GM11168 (cell line): ENCODE results near the gene MYCBP2.
"Not testable (repeated sequence)": the region's sequence is repeated elsewhere in the genome, so short reads cannot be mapped to it uniquely, and the experiment has no call there.

Experiments used
- in situ Hi-C: fragments of 300-500 bp; cut with MboI; formaldehyde crosslinking; loops from one replicate; pipeline ENCODE4 v1.12.0; 2022; ENCODE audit warnings: low sequenced_read_pairs; ENCODE audit not compliant: unreplicated experiment

MYCBP2 gene

DNA sequence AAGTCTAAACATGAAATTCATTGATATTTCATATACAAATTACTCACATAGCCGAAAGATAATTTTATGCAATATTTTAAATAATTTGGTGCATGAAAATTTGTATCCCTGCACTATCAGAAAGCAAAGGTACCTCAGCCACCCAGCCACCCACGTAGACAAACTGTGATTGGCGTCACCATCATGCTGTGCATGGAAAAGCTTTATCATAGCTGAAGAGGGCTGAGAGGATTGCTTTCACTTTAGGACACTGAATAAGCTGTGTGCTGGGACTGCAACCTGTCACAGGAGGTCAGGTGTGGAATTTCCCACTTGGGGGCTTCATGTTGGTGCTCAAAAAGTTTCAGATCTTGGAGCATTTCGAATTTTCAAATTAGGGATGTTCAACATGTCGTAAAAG lies 96.3 kb downstream of the MYCBP2 start:
- in situ Hi-C loops, result no loop called here

DNA sequence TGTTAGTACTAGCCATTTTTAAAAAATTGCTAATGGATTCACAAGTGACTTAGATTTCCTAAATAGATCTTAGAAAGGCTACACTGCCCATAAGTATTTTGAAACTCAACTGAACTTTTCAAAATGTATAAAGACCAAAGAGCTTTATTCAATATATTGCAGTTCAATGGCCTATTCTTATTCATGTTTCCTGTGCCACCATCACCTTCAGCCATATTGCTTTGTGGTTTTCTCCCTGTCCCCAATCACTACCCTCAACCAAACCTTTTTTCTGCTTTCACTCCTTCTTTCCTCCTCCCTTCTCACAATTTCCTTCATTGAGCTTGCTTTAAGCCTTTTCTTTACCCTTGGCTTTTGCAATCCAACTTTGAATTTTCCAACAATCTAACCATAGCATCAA lies 100.9 kb downstream of the MYCBP2 start:
- in situ Hi-C loops, result no loop called here

DNA sequence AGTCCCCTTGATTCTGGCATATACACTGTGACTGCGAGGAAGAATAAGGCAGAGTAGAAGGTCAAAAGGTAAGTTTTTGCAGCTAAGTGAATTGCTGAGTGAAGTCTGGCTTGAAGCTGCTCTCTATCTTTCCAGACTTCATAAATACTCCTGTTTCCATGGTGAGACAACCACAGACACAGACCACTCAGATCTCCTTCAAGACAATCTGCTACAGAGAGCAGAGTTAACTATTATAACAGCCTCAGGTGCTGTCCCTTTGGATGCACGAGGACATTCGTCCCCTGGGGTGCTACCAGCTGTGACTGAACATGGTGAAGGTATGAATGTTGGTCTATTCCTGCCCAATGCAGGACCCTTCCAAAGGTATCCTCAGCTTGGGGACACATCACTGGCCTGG lies 104.0 kb downstream of the MYCBP2 start:
- in situ Hi-C loops, result no loop called here

DNA sequence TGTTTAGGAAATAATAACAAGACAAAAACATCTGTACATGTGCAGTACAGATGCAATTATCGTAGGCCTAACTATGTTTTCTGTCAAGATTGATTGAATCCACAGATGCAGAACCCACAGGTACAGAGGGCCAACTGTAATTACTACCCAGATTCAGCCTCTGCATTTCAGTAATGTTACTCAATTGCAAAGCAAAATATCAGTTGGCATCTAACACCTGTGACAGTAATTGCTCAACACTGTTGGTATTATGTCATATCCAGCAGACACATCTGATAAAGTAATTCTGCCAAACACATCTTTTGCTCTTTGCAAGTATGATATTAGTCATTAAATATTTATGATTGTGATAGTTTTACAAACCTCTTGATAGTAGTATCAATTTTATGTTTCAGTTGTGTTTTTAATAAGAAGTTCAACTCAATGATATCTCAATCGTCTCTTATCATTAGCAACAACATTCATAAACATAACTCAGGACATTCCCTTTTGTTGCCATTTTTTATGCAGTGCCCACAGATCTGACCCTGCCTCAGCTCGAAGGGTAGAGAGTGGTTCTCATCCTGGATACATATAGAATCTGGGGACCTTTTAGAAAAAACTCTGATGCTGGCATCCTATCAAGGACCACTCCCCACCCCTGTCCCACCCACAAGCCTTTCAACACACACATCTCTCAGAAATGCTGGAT lies 104.7 kb downstream of the MYCBP2 start:
- in situ Hi-C loops, result no loop called here

DNA sequence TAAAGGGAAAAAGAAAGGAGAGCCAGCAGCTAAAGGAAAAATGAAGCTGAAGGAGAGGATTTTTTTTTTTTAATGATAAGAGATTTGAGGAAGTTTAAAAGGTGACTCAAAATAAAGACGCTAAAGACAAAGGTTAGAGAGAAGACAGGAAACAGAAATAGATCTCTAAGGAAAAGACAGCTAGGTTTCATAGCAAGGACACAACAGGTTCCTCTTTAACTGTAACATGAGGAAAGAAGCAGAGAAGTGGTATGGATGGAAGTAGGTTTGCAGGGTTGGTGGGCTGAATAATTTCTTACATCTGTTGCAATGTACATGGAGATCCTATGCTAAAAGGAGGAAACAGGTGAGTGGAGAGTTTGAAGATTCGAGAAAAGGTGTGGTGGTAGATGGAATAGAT lies 107.5 kb downstream of the MYCBP2 start:
- in situ Hi-C loops, result no loop called here

DNA sequence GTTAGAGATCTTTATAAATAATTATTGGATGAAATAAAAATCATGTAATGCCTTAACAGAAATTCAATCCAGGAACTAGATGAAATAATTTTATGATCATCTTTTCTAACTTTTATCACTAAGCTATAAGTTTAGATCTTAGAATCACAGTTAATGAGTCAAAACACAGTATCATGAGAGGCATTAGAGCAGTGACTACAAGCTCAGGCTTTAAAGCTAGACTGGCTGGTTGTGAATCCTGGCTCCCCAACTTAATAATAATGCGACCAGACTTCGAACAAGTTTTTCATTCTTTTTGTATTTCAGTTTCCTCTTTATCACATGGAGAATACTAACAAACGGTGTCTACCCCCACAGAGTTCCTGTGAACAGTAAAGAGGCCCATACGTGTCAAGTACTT lies 108.6 kb downstream of the MYCBP2 start:
- in situ Hi-C loops, result no loop called here

DNA sequence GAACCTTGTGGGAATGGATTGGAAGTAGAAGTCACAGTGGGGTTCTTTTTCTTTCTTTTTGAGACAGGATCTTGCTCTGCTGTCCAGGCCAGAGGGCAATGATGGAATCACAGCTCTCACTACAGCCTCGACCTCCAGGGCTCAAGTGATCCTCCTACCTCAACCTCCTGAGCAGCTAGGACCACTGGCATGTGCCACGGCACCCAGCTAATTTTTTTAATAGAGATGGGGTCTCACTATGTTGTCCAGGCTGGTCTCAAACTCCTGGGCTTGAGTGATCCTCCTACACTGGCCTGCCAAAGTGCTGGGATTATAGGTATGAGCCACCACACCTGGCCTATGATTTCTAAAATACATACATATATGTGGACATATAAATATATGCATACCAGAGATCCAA lies 111.4 kb downstream of the MYCBP2 start:
- in situ Hi-C loops, result no loop called here

DNA sequence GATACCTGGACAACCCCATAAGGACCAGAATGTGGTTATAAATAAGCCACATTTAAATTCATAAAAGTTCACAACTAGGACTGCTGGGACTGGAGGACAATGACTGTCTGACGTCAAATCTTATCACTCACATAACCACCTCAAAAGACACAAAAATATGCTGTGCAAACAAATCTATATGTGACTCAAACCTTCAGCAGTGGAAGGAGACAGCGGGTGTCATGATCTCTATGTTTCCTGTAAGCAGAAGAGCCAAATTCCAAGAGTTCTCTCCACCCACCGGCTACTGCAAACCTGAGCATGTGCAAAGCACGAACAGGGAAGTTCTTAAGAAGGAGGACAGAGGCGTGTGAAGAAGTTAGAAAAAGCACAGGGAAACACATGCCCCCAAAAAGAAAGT lies 113.2 kb downstream of the MYCBP2 start:
- in situ Hi-C loops, result no loop called here

DNA sequence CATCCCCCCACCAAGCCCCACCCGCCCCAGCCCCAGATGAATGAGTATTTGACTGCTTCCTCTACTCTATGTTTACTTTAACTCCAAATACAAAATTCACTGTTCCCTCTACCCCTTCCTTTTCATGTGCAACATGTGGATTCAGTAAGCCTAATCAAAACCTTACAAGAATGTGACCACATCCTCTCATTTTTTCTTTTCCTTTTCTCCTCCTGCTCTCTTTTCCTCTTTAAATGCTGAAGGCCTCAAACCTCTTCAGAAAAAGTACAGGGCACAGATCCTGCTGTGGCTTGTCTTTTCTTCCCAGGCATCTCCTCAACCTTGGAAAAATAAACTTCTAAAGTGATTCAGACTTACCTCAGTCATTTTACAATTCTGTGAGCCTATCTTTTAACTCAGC lies 119.0 kb downstream of the MYCBP2 start:
- in situ Hi-C loops, result no loop called here

DNA sequence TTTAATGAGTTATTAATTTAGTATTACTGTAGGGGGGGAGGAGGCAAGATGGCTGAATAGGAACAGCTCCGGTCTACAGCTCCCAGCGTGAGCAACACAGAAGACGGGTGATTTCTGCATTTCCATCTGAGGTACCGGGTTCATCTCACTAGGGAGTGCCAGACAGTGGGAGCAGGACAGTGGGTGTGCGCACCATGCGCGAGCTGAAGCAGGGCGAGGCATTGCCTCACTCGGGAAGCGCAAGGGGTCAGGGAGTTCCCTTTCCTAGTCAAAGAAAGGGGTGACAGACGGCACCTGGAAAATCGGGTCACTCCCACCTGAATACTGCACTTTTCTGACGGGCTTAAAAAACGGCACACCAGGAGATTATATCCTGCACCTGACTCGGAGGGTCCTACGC lies 127.9 kb downstream of the MYCBP2 start:
- in situ Hi-C loops, result not testable (repeated sequence)

DNA sequence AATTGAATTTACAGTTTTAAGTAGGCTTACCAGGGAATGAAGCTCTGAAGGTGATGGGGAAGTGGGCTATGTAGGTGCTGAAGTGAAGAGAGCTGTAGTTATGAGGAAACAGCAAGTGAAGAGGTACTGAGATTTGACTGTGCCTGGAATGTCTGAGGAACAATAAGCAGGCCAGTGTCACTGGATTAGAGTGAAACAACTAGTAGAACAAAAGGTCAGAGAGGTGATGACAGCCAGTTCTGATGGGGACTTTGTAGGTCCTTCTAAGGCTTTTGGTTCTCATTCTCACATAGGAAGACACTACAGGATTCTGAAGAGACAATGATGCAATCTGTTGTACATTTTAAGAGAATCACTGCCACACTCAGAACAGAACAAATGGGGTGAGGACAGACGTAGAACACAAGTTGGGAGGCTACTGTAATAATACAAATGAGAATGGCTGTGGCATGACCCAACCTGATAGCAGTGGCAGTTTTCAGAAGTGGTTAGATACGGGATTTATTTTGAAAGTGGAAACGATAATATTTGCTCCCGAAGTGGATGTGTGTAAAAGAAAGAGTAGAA lies 130.8 kb downstream of the MYCBP2 start:
- in situ Hi-C loops, result no loop called here

DNA sequence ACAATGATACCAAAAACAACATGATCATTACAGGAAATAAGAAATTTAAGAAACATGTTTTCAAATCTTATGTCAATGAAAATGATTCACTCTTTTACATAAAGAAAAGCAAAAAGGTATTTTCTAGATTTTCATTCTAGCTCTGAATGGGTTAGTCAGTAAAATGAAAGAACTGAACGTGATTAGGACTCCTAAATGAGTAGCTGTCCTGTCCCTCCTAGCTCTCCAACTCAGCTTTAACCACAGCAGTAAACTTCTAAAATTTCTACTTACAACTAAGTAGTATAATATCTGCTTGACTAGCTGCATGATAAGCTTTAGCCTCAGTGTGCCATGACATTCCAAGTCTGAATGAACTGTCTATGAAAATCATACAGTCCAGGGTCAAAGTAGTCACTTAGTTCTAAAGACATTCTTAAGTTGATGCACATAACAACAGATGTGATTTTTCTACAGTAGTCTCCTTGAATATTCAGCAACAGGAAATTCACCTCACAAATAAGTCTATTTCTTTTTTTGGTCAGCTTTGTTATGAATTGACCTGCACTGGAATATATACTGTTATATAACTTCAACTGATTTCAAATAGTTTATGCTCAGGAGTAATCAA lies 136.4 kb downstream of the MYCBP2 start:
- in situ Hi-C loops, result no loop called here

DNA sequence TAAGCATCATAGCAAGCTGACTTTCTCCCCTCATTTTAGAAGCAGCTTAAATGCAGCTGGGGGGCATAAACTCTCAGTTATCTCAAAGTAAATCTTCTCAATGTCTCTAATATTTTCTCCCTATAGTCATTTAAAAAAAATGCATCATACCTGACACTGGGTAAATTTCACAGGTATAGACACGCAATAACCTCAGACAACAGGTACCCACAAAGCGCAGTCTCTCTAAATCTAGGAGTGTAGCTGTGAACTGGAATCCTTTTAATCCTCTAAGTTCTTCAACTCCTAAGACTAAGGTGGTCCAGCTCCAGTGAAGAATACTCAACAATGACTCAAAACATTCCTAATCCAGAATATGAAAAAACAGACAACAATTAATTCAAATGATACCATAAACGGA lies 141.2 kb downstream of the MYCBP2 start:
- in situ Hi-C loops, result no loop called here

DNA sequence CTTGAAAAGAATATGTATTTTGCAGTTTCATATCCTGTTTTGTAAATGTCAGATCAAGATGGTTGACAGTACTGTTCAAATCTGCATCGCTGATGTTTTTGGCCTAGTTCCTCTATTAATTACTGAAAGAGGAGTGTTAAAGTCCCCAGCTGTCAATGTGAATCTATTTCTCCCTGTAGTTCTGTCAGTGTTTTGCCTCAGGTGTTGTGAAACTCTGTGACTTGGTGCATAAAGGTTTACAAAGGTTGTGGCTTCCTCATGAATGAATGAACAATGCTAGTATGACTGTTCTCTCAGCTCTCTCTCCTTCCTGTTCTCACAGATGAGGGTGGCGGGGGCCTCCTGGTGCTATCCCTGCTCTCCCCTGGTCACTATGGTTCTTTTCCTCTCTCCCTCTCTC lies 142.4 kb downstream of the MYCBP2 start:
- in situ Hi-C loops, result no loop called here

DNA sequence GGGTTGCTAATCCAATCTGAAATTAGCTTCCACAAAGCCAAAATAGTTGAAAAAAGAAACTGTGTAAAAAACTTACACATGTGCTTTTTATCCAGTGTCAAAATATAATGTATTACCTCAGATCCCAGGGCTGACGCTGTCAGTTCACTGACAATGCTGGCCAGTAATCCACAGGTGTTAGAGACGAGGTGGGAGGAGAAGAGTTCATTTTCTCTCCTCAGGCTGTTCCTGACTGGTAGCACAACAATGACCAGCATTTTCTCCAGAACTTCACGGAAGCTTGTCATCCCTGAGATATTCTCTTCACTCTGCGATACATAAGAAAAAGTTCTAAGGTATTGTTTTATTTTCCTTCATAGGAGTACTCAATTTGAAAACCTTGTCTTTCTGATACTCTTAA lies 146.9 kb downstream of the MYCBP2 start:
- in situ Hi-C loops, result no loop called here

DNA sequence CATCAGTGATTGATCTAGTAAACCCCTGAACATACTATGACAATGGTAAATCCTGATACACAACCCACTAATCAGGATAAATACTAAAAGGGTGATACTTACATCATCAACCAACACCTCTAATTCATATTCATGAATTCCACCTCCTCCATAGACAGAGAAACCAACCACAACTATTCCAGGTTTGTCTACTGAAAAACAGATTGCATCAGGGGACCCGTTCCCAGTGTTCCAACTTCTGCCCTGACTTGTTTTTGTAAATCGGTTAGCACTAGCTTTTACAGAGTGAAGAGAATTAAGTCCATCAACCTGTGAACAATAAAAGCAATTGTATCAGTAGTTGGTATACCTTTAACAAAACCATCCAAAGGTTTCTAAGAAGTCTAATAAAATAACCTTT lies 149.2 kb downstream of the MYCBP2 start:
- in situ Hi-C loops, result no loop called here

DNA sequence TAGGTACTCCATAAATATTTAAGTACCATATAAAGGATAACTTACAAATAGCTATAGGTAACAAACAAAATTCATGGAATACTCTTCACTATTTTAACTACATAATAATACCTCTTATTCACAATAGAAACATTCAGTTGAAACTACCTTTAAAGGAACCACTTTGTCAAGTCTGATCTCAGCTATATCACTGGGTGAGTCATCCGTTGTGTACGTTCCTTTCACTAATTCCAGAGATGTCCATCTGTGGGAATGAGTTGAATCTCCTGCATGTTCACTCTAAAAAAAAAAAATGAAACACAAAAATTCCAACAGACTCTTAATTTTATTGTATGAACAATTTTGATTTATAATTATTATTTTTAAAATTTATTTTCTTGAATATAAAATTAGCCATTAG lies 150.5 kb downstream of the MYCBP2 start:
- in situ Hi-C loops, result no loop called here

DNA sequence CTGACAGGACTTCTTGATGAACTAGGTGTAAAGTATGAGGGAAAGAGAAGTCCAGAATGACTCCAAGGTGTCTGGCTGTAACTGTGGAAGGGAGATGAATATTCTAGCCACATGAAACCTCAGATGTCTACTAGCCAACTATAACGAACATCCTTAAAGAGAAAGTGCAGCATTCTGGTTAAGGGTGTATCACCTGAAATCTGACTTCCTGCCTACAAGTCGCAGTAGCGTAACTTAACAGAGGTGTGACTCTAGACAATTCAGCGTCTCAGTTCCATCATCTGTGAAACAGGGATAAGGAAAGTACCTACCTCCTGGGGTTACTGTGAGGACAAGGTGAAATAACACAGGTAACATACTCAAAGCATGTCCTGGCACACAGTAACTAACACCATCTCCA lies 154.2 kb downstream of the MYCBP2 start:
- in situ Hi-C loops, result no loop called here

DNA sequence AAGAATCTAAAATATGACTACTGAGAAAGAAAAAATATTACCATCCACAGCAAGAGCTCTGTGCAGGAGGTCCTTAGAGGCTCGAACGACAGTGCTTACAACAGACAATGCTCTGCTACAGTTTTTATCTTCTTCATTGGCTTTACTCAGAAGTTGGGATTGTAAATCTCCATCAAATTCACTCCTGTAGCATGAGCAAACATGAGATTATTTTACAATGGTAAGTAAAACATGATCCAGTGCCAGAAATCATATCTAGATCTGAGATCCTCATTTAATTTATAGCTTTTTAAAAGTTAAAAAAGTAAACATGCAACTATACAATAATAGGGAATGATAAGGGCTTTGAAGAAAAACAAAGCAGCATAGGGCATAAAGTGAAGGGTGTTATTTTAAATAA lies 155.4 kb downstream of the MYCBP2 start:
- in situ Hi-C loops, result no loop called here

DNA sequence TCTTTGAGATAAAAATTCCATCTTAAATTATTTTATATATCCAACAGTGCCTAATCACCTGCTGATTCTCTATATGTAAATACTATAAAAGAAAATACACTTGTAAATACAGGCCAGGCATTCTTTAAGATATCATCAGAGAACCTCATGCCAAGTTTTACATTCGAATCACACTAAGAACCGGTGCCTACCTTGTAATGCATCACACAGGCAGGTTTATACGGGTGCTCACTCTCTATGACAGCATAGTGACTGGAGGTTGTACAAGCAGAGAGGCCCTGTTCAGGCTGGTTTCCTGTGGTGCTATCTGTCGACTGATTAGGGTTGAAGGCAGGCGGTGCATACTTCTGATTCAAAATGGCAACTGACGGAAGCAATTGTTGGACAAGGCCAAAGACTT lies 158.7 kb downstream of the MYCBP2 start:
- in situ Hi-C loops, result no loop called here

DNA sequence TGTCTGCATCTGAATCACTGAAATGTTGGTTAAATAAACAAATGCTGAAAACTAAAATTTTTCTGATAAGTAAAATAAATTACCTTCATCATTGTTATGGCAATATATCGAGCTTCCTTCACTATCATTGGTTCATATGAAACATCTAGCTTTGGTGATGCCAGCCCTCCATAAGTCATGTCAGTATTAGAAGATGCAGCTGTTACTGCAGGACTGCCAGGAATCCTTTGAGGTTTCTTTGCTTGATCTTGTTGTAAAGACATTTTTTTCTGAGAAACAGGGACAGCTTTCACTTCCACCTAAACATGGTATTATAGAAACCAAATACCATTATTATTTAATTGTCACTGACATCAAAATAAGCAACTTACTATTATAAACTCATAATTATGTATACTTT lies 176.2 kb downstream of the MYCBP2 start:
- in situ Hi-C loops, result no loop called here

DNA sequence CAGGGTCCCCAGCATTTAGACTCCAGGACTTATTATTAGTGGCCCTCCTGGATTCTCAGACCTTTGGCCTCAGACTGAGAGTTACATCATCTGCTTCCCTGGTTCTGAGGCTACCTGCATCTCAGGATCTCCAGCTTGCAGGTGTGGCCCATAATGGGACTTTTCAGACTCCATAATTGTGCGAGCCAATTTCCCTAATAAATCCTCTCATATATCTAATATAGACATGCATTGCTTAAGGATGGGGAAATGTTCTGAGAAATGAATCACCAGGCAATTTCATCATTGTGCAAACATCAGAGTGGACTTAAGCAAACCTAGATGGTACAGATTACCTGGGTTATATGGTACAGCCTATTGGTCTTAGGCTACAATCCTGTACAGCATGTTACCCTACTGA lies 183.5 kb downstream of the MYCBP2 start:
- in situ Hi-C loops, result no loop called here
